Kidney epithelial cell (primary cell): ENCODE data around the gene CHD6. TPM values are rescaled to one million over a fixed set of nuclear protein-coding genes. Genes with fewer than 3 reads are reported as not detected.

ENCODE experiments used
- DNase-seq: peaks from one replicate; pipeline ENCODE4 v3.0.0-alpha.2; 2010; ENCODE audit warnings: low read depth
- H3K27me3 ChIP-seq: 2 replicates; pipeline ENCODE4 v1.6.0; 2011; ENCODE audit warnings: low read length; ENCODE audit not compliant: control insufficient read depth, insufficient read depth
- H3K36me3 ChIP-seq: 2 replicates; pipeline ENCODE4 v1.5.1; 2011; ENCODE audit warnings: low read length; ENCODE audit not compliant: control insufficient read depth, insufficient read depth
- H3K4me3 ChIP-seq: 2 replicates; pipeline ENCODE4 v1.5.1; 2011; ENCODE audit warnings: low read depth, mild to moderate bottlenecking, control low read depth, low read length
- total RNA-seq: library from RNA; depleted of rRNA; stranded (reverse); fragments of >200 nt; gene quantifications from 2 replicates; pipeline ENCODE4 v1.2.3, GENCODE V29; 2015
- TF ChIP-seq, protein P1 (sequence below): IDR thresholded peaks from 2 replicates; pipeline ENCODE4 v1.5.1; 2011; ENCODE audit warnings: mild to moderate bottlenecking, moderate library complexity, low read length, control low read depth, inconsistent platforms; ENCODE audit not compliant: insufficient read depth, poor library complexity, severe bottlenecking

CHD6 gene
- total RNA-seq, 1 donor from 2014 or later = 19.6 TPM

GRCh38 chr20:41382791-41383305, 235.3 kb downstream of the CHD6 start:
- DNase-seq = no peak
- TF ChIP-seq, protein P1, sequence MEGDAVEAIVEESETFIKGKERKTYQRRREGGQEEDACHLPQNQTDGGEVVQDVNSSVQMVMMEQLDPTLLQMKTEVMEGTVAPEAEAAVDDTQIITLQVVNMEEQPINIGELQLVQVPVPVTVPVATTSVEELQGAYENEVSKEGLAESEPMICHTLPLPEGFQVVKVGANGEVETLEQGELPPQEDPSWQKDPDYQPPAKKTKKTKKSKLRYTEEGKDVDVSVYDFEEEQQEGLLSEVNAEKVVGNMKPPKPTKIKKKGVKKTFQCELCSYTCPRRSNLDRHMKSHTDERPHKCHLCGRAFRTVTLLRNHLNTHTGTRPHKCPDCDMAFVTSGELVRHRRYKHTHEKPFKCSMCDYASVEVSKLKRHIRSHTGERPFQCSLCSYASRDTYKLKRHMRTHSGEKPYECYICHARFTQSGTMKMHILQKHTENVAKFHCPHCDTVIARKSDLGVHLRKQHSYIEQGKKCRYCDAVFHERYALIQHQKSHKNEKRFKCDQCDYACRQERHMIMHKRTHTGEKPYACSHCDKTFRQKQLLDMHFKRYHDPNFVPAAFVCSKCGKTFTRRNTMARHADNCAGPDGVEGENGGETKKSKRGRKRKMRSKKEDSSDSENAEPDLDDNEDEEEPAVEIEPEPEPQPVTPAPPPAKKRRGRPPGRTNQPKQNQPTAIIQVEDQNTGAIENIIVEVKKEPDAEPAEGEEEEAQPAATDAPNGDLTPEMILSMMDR = no peak
- Histone ChIP-seq H3K4me3 (no peak overlapping the region), H3K27me3 (peaks cover 7% of the 10 kb centered on the region), H3K36me3 (no peaks in the 10 kb centered on the region)

GRCh38 chr20:41380551-41381193, 237.5 kb downstream of the CHD6 start:
- Histone ChIP-seq H3K27me3 (peaks cover 16% of the 10 kb centered on the region), H3K4me3 (no peak overlapping the region), H3K36me3 (no peaks in the 10 kb centered on the region)
- TF ChIP-seq, protein P1 = no peak
- DNase-seq = no peak

GRCh38 chr20:41379551-41379950, 238.6 kb downstream of the CHD6 start:
- H3K27me3 ChIP-seq = peaks cover 18% of the 10 kb centered on the region
- TF ChIP-seq, protein P1 = no peak

DNA sequence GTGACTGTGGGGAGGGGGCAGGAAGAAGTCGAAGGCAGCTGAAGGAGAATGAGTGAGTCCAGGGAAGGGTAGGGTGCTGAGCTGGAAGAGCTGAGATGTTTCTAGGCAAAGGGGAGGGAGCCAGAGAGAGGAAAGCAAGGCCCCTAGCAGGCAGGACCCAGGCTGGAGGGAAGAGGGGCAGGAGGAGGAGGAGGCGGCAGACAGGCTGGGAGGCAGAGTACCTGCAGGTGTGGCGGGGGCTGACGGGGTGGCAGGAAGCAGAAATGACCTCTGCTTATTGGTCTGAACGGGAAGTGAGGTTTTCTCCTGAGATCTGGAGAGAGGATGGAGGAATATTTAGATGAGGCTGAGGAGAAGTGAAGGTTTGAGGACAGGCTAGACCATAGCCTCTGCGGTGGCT, 240.9 kb downstream of the CHD6 start:
- TF ChIP-seq, protein P1 = no peak
- H3K4me3 ChIP-seq = no peak overlapping the region
- H3K27me3 ChIP-seq = peaks cover 18% of the 10 kb centered on the region
- no peak for DNase-seq
- no peaks in the 10 kb centered on the region for H3K36me3 ChIP-seq

More at GRCh38 chr20:41379551-41379950, 238.6 kb downstream of the CHD6 start:
- DNase-seq = no peak
- H3K36me3 ChIP-seq = no peaks in the 10 kb centered on the region
- H3K4me3 ChIP-seq = no peak overlapping the region

DNA sequence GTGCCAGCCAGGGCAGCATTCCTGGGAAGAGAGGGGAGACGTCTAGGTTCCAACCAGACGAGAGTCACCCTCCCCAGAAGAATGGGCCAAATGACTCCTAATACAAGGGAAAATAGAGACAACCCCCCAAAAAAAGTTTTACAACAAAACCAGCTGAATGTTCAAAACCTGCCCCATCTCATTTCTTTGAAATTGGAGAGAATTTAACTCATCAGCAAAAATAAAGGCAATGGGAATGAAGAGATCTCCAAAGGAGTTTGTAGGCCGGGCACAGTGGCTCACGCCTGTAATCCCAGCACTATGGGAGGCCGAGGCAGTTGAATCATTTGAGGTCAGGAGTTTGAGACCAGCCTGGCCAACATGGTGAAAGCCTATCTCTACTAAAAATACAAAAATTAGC, 241.8 kb downstream of the CHD6 start:
- Histone ChIP-seq H3K27me3 (peaks cover 20% of the 10 kb centered on the region), H3K36me3 (no peaks in the 10 kb centered on the region), H3K4me3 (no peak overlapping the region)
- DNase-seq = no peak
- TF ChIP-seq, protein P1 = no peak

- H3K36me3 ChIP-seq = no peaks in the 10 kb centered on the region
- TF ChIP-seq, protein P1 = no peak
- H3K4me3 ChIP-seq = no peak overlapping the region
- peaks cover 21% of the 10 kb centered on the region for H3K27me3 ChIP-seq
- no peak for DNase-seq
Measured at GRCh38 chr20:41375846-41376245, 242.3 kb downstream of the CHD6 start.
